HG03196 (cell line): Measurements from ENCODE around the gene CCNK.

Source experiments
- ATAC-seq: cut with Tn5 transposase; IDR thresholded peaks from one replicate; pipeline ENCODE4 v1.9.1; 2021; ENCODE audit not compliant: unreplicated experiment

CCNK gene

GRCh38 chr14:99549684-99550083 is 68.5 kb downstream of the CCNK start:
- ATAC-seq = no peak

GRCh38 chr14:99550387-99550992 is 69.3 kb downstream of the CCNK start:
- ATAC-seq = no peak

GRCh38 chr14:99551034-99551922 is 70.1 kb downstream of the CCNK start:
- no peak for ATAC-seq

GRCh38 chr14:99552021-99552553 is 70.9 kb downstream of the CCNK start:
- no peak for ATAC-seq

GRCh38 chr14:99552572-99553216 is 71.5 kb downstream of the CCNK start:
- ATAC-seq = no peak

GRCh38 chr14:99554184-99554583 is 73.0 kb downstream of the CCNK start:
- no peak for ATAC-seq

- no peak for ATAC-seq
Observed at GRCh38 chr14:99554757-99555531, 73.7 kb downstream of the CCNK start.

- no peak for ATAC-seq
Observed at GRCh38 chr14:99556134-99556791, 75.1 kb downstream of the CCNK start.

- ATAC-seq = no peak
Observed at GRCh38 chr14:99559286-99559990, 78.2 kb downstream of the CCNK start.

- no peak for ATAC-seq
Observed at GRCh38 chr14:99560403-99560802, 79.2 kb downstream of the CCNK start.

- no peak for ATAC-seq
Observed at GRCh38 chr14:99560922-99561683, 79.9 kb downstream of the CCNK start.

GRCh38 chr14:99561864-99562263 is 80.7 kb downstream of the CCNK start:
- no peak for ATAC-seq
